Measurements from ENCODE around the gene GATAD1. TPM values are rescaled to one million over a fixed set of nuclear protein-coding genes. Genes with fewer than 3 reads are reported as not detected.

Gene GATAD1
- total and polyA plus RNA-seq, 2 of the 13 experiments (the other 11 are each of a cell fraction or from before 2014, with no cell fraction given) = 20.6 to 42.1 TPM

DNA sequence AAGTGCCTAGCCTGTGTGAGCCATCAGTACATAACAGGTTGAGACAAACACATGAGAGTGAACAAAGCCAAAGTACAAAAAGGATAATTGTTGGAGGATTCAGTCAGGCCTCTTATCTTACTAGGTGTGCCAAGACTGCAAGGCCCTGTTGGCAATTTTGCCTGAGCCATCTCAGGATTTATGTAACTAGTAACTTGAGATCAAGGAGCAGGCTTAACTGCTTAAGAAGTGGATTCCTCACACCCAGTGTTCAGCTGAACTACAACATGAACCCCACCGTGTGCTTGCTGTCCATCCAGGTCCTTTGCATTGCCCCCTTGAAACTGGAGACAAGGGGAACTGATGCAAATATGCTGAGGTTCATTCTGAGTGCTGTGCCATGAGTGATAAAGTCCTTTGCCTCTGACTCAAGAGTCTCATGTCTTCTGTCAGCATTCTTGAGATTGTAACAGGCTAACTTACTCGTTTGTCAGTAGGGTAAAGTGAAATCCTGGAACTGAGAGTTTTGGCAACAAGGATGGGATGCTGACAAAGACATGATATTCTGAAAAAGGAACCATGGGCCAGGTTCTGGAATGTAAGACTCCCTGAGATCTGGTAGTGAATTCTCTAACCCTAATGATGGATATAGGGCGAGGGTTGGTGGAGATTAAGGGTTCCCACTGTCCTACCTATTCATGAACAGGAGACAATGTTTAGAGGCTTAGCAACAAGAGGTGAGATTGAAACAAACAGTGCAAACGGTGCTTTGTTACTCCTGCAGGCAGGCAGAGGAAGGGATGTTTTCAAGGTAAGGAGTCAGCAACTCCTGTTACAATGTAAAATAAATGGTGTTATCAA lies 44.1 kb upstream of the GATAD1 start:
- Histone ChIP-seq H3K4me1 (ENCODE audit: insufficient read depth, low read length) (no peaks in the 10 kb centered on the region), H3K36me3 (replicated peaks in 1 of 2; ENCODE audit: control insufficient read depth in 1 of 2, insufficient read depth in 2 of 2, low read length in 2 of 2) (peaks cover 2 to 19% of the 10 kb centered on the region in 2 experiments; a peak in 4 of 5 replicates), H2AFZ (ENCODE audit: low read length) (no peak overlapping the region), H3K4me2 (ENCODE audit: low read depth, low read length) (no peak overlapping the region), H3K9ac (ENCODE audit: insufficient read depth, low read depth, low read length) (no peak overlapping the region), H4K20me1 (ENCODE audit: insufficient read depth, low read length) (no peaks in the 10 kb centered on the region), H3K9me3 (ENCODE audit: low read length) (no peaks in the 10 kb centered on the region), H3K27me3 (ENCODE audit: control insufficient read depth in 1 of 2, insufficient read depth in 2 of 2, low read length in 2 of 2) (no peaks in the 10 kb centered on the region), H3K27ac (ENCODE audit: extremely low read length, insufficient read depth, low read length) (no peak overlapping the region), H3K79me2 (ENCODE audit: insufficient read depth, low read length) (no peaks in the 10 kb centered on the region), H3K4me3 (replicated peaks in 1 of 3; ENCODE audit: insufficient read depth in 1 of 3, low read depth in 2 of 3, low read length in 3 of 3) (no peak overlapping the region)
- CTCF ChIA-PET (ENCODE audit: low intra/inter-chr PET ratio, low total read pairs) = no interaction called here
- WGBS (ENCODE audit: low lambda C conversion rate) = 90% methylated on average over 3 of the region's 4 CpGs
- ATAC-seq (no peak), DNase-seq (ENCODE audit: low spot score) (no peak), FAIRE-seq (no peak)
- in situ Hi-C loops (cut with HindIII; ENCODE audit: extremely low pct_ligation_motif_present, low pct_unique_long_range_greater_than_20kb) = no loop called here
- no TSS peak for BruUV-seq (replicated peaks)
- intact Hi-C loops (cut with micrococcal nuclease; ENCODE audit: unreplicated experiment) = no loop called here
- TF ChIP-seq KLF9 (CRISPR knock-in tag; IDR thresholded peaks at IDR 0.05; ENCODE audit: low read depth) (no peak), ZSCAN31 (CRISPR knock-in tag; IDR thresholded peaks at IDR 0.05; ENCODE audit: low read depth) (no peak), KMT2B (CRISPR knock-in tag; IDR thresholded peaks at IDR 0.05) (no peak), ZNF138 (CRISPR knock-in tag; IDR thresholded peaks at IDR 0.05; ENCODE audit: low read depth) (no peak)
- TF ChIP-seq, protein P1, sequence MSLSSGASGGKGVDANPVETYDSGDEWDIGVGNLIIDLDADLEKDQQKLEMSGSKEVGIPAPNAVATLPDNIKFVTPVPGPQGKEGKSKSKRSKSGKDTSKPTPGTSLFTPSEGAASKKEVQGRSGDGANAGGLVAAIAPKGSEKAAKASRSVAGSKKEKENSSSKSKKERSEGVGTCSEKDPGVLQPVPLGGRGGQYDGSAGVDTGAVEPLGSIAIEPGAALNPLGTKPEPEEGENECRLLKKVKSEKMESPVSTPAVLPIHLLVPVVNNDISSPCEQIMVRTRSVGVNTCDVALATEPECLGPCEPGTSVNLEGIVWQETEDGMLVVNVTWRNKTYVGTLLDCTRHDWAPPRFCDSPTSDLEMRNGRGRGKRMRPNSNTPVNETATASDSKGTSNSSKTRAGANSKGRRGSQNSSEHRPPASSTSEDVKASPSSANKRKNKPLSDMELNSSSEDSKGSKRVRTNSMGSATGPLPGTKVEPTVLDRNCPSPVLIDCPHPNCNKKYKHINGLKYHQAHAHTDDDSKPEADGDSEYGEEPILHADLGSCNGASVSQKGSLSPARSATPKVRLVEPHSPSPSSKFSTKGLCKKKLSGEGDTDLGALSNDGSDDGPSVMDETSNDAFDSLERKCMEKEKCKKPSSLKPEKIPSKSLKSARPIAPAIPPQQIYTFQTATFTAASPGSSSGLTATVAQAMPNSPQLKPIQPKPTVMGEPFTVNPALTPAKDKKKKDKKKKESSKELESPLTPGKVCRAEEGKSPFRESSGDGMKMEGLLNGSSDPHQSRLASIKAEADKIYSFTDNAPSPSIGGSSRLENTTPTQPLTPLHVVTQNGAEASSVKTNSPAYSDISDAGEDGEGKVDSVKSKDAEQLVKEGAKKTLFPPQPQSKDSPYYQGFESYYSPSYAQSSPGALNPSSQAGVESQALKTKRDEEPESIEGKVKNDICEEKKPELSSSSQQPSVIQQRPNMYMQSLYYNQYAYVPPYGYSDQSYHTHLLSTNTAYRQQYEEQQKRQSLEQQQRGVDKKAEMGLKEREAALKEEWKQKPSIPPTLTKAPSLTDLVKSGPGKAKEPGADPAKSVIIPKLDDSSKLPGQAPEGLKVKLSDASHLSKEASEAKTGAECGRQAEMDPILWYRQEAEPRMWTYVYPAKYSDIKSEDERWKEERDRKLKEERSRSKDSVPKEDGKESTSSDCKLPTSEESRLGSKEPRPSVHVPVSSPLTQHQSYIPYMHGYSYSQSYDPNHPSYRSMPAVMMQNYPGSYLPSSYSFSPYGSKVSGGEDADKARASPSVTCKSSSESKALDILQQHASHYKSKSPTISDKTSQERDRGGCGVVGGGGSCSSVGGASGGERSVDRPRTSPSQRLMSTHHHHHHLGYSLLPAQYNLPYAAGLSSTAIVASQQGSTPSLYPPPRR (CRISPR knock-in tag; IDR thresholded peaks at IDR 0.05; ENCODE audit: borderline replicate concordance) = no peak
- TF ChIP-seq, protein P2, sequence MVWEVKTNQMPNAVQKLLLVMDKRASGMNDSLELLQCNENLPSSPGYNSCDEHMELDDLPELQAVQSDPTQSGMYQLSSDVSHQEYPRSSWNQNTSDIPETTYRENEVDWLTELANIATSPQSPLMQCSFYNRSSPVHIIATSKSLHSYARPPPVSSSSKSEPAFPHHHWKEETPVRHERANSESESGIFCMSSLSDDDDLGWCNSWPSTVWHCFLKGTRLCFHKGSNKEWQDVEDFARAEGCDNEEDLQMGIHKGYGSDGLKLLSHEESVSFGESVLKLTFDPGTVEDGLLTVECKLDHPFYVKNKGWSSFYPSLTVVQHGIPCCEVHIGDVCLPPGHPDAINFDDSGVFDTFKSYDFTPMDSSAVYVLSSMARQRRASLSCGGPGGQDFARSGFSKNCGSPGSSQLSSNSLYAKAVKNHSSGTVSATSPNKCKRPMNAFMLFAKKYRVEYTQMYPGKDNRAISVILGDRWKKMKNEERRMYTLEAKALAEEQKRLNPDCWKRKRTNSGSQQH (CRISPR knock-in tag; IDR thresholded peaks at IDR 0.05; ENCODE audit: low read depth) = no peak
- POLR2A ChIA-PET = no interaction called here
